GM10266 (cell line): ENCODE measurements around the gene EXOC1L.

Experiments used
- DNase-seq: peaks from one replicate; pipeline ENCODE4 v3.0.0; 2012; ENCODE audit errors: extremely low spot score
- TF ChIP-seq, protein P1 (sequence below): IDR thresholded peaks from 2 replicates; pipeline ENCODE4 v1.5.1; 2012; ENCODE audit warnings: mild to moderate bottlenecking, low read depth; ENCODE audit not compliant: control insufficient read depth, insufficient read depth; ENCODE audit errors: missing control alignments

The EXOC1L gene

DNA sequence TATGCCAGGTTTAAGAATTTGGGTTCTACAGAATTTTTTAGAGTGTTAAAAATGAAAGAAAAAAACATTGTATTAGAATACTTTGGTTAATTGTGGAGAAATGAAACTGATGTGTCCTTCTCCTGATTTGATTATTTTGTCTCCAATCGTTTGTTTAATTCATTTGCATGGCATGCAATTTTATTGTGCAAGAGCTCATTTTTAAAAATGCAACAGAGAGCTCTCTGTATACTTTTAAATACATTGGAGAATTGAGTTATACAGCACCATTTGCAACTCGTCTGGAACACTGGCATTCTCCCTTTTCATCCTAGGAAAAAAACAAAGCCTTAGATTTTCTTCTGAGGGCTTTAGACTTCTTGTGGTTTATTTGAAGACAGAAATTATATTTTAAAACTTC is 689 bp downstream of the EXOC1L start:
- TF ChIP-seq, protein P1, sequence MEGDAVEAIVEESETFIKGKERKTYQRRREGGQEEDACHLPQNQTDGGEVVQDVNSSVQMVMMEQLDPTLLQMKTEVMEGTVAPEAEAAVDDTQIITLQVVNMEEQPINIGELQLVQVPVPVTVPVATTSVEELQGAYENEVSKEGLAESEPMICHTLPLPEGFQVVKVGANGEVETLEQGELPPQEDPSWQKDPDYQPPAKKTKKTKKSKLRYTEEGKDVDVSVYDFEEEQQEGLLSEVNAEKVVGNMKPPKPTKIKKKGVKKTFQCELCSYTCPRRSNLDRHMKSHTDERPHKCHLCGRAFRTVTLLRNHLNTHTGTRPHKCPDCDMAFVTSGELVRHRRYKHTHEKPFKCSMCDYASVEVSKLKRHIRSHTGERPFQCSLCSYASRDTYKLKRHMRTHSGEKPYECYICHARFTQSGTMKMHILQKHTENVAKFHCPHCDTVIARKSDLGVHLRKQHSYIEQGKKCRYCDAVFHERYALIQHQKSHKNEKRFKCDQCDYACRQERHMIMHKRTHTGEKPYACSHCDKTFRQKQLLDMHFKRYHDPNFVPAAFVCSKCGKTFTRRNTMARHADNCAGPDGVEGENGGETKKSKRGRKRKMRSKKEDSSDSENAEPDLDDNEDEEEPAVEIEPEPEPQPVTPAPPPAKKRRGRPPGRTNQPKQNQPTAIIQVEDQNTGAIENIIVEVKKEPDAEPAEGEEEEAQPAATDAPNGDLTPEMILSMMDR = no peak
- DNase-seq = no peak

GRCh38 chr4:55822329-55822728 is 2.7 kb downstream of the EXOC1L start:
- DNase-seq = no peak
- TF ChIP-seq, protein P1 = no peak

- TF ChIP-seq, protein P1 = no peak
- DNase-seq = no peak
Observed at GRCh38 chr4:55824865-55825264, 5.3 kb downstream of the EXOC1L start.

DNA sequence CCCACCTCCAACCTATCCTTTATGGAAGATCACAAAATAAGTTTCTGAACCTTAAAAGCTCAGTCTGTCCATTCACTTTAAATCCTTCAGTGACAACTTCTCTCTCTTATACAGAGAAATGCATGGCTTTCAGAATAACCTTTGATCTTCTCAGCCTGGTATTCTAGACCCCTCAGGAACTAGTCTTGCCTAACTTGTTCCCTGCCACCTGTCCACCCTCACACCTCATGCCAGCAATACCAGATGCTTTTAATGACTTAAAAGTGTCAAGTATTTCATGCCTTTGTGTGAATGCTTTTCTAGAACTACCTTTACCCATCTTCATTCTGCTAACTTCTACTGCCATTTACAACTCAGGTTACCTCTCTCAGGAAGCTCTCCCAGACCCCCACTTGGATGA is 7.4 kb downstream of the EXOC1L start:
- TF ChIP-seq, protein P1 = no peak
- no peak for DNase-seq

DNA sequence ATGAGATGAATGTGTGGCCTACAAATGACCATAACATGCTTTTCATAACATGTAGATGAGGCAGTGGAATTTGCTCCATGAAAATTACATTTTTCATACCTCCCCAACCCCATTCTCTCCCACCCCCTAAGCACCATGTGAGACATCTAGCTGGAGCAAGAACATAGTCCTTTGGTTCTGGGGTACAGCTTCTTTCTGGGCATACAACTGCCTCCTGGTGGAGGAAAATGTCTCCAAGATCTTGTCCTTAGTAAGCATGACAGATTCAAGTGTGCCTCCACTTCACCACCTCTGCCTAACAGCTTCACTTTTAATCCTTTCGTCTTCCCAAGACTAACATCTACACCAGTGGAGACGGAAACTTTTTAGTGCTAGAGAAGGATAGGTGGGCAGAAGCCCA is 8.0 kb downstream of the EXOC1L start:
- TF ChIP-seq, protein P1 = no peak
- no peak for DNase-seq

DNA sequence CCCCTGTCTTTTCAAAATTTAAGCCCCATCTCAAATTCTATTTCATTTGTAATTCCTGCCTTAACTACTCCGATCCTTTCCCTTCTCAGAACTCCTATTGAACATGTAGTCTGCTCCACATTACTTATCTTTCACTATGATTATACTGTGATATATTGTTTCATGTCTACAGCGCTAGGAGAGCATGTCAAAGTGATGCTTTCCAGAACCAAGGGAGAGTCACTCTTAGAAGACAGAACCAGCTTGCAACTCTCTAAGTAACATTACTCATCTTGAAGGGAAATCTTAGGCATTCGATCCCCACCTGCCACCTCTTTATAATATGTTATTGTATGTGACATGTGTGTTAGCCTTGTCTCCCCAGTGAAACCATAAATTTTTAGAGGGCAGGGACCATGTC is 10.5 kb downstream of the EXOC1L start:
- TF ChIP-seq, protein P1 = no peak
- DNase-seq = no peak

- TF ChIP-seq, protein P1 = no peak
- DNase-seq = no peak
Observed at GRCh38 chr4:55830716-55831115, 11.1 kb downstream of the EXOC1L start.
